Activated CD4-positive, alpha-beta T cell treated with anti-CD3 and anti-CD28 coated beads, Interleukin-2, amount 10 ng/mL, durations not matched to agents 7 days and 5 days (primary cell): Measurements from ENCODE around the gene TPK1. TPM values are rescaled to one million over a fixed set of nuclear protein-coding genes. Genes with fewer than 3 reads are reported as not detected.

Experiments used
- CTCF ChIA-PET: fragments of 350-600 bp; sonication (Branson Sonifier 250); formaldehyde crosslinking; loops from one replicate; lab custom pipeline; 2021; ENCODE audit warnings: antibody characterized with exemption; lab: Charles Lee
- POLR2A ChIA-PET: fragments of 350-600 bp; sonication (Branson Sonifier 250); formaldehyde crosslinking; loops from one replicate; lab custom pipeline; 2021; ENCODE audit warnings: antibody characterized with exemption; lab: Charles Lee
- DNase-seq: peaks from one replicate; pipeline ENCODE4 v3.0.0-alpha.2; 2020
- H3K27ac Mint-ChIP-seq: one replicate; pipeline ENCODE4 v1.8.0; 2021; ENCODE audit warnings: mild to moderate bottlenecking, moderate library complexity, mixed read lengths
- H3K27me3 Mint-ChIP-seq: one replicate; pipeline ENCODE4 v1.8.0; 2021; ENCODE audit warnings: mixed read lengths
- H3K36me3 Mint-ChIP-seq: one replicate; pipeline ENCODE4 v1.8.0; 2021; ENCODE audit warnings: low read depth, mixed read lengths
- H3K4me1 Mint-ChIP-seq: one replicate; pipeline ENCODE4 v1.8.0; 2021; ENCODE audit warnings: mixed read lengths
- H3K4me3 Mint-ChIP-seq: one replicate; pipeline ENCODE4 v1.8.0; 2021; ENCODE audit warnings: mild to moderate bottlenecking, moderate library complexity, mixed read lengths
- H3K9me3 Mint-ChIP-seq: one replicate; pipeline ENCODE4 v1.8.0; 2021; ENCODE audit warnings: mixed read lengths
- total RNA-seq, 2 experiments: library from RNA; stranded (reverse); gene quantifications; one replicate each; pipeline ENCODE4 v1.2.3, GENCODE V29; 2021

The TPK1 gene
- total RNA-seq, 2 experiments from 2014 or later, result 11.8 to 13.2 TPM

- Mint-ChIP-seq H3K27ac (no peak overlapping the region), H3K4me3 (no peak overlapping the region), H3K36me3 (no peaks in the 10 kb centered on the region), H3K27me3 (no peaks in the 10 kb centered on the region), H3K9me3 (peaks cover 7% of the 10 kb centered on the region), H3K4me1 (no peaks in the 10 kb centered on the region)
- DNase-seq, result no peak
- POLR2A ChIA-PET, result interaction anchor here (0.6 kb wide), 1 partner anchor 48 kb away, joined by 4 read pairs; no protein-coding TSS in a partner anchor
- CTCF ChIA-PET, result interaction anchor here (0.5 kb wide), 1 partner anchor 13 kb away, joined by 4 read pairs; no protein-coding TSS in a partner anchor
Observed at GRCh38 chr7:144565586-144565985, 270.3 kb downstream of the TPK1 start.

GRCh38 chr7:144549861-144550260 is 286.0 kb downstream of the TPK1 start:
- Mint-ChIP-seq H3K4me1 (peaks cover 2% of the 10 kb centered on the region), H3K27ac (no peak overlapping the region), H3K9me3 (no peaks in the 10 kb centered on the region), H3K36me3 (no peaks in the 10 kb centered on the region), H3K4me3 (no peak overlapping the region), H3K27me3 (no peaks in the 10 kb centered on the region)
- DNase-seq, result no peak
- ChIA-PET CTCF (interaction anchor here (0.6 kb wide), 1 partner anchor 156 kb away, joined by 3 read pairs; no protein-coding TSS in a partner anchor), POLR2A (no interaction called here)

GRCh38 chr7:144548556-144548955 is 287.3 kb downstream of the TPK1 start:
- Mint-ChIP-seq H3K36me3 (no peaks in the 10 kb centered on the region), H3K27me3 (no peaks in the 10 kb centered on the region), H3K27ac (no peak overlapping the region), H3K4me3 (no peak overlapping the region), H3K4me1 (peaks cover 2% of the 10 kb centered on the region), H3K9me3 (no peaks in the 10 kb centered on the region)
- ChIA-PET CTCF (no interaction called here), POLR2A (no interaction called here)
- no peak for DNase-seq

GRCh38 chr7:144547888-144548287 is 288.0 kb downstream of the TPK1 start:
- no peak for DNase-seq
- POLR2A ChIA-PET, result no interaction called here
- Mint-ChIP-seq H3K27ac (no peak overlapping the region), H3K4me1 (peaks cover 2% of the 10 kb centered on the region), H3K27me3 (no peaks in the 10 kb centered on the region), H3K36me3 (no peaks in the 10 kb centered on the region), H3K9me3 (no peaks in the 10 kb centered on the region), H3K4me3 (no peak overlapping the region)
- CTCF ChIA-PET, result no interaction called here

- Mint-ChIP-seq H3K36me3 (no peaks in the 10 kb centered on the region), H3K27ac (no peak overlapping the region), H3K27me3 (no peaks in the 10 kb centered on the region), H3K4me1 (peaks cover 2% of the 10 kb centered on the region), H3K9me3 (no peaks in the 10 kb centered on the region), H3K4me3 (no peak overlapping the region)
- CTCF ChIA-PET, result no interaction called here
- POLR2A ChIA-PET, result no interaction called here
- no peak for DNase-seq
Observed at GRCh38 chr7:144546782-144547181, 289.1 kb downstream of the TPK1 start.

- Mint-ChIP-seq H3K36me3 (no peaks in the 10 kb centered on the region), H3K27ac (no peak overlapping the region), H3K27me3 (no peaks in the 10 kb centered on the region), H3K9me3 (no peaks in the 10 kb centered on the region), H3K4me3 (no peak overlapping the region), H3K4me1 (peaks cover 2% of the 10 kb centered on the region)
- DNase-seq, result no peak
- POLR2A ChIA-PET, result no interaction called here
- CTCF ChIA-PET, result interaction anchor here (0.7 kb wide), 1 partner anchor 165 kb away, joined by 3 read pairs; no protein-coding TSS in a partner anchor
Observed at GRCh38 chr7:144545330-144545729, 290.5 kb downstream of the TPK1 start.

GRCh38 chr7:144534655-144535395 is 301.0 kb downstream of the TPK1 start:
- H3K4me1 Mint-ChIP-seq, result peaks cover 4% of the 10 kb centered on the region
- no peaks in the 10 kb centered on the region for H3K36me3 Mint-ChIP-seq
- POLR2A ChIA-PET, result no interaction called here
- H3K4me3 Mint-ChIP-seq, result no peak overlapping the region
- no peak for DNase-seq
- no peaks in the 10 kb centered on the region for H3K27me3 Mint-ChIP-seq
- peaks cover 9% of the 10 kb centered on the region for H3K9me3 Mint-ChIP-seq
- CTCF ChIA-PET, result interaction anchor here (0.6 kb wide), 1 partner anchor 1103 kb away, joined by 3 read pairs; no protein-coding TSS in a partner anchor
- H3K27ac Mint-ChIP-seq, result no peak overlapping the region

GRCh38 chr7:144534196-144534595 is 301.7 kb downstream of the TPK1 start:
- POLR2A ChIA-PET, result no interaction called here
- Mint-ChIP-seq H3K4me1 (peaks cover 8% of the 10 kb centered on the region), H3K36me3 (no peaks in the 10 kb centered on the region), H3K4me3 (no peak overlapping the region), H3K27me3 (no peaks in the 10 kb centered on the region), H3K9me3 (peaks cover 9% of the 10 kb centered on the region), H3K27ac (no peak overlapping the region)
- no peak for DNase-seq
- CTCF ChIA-PET, result no interaction called here

GRCh38 chr7:144531181-144531580 is 304.7 kb downstream of the TPK1 start:
- peaks cover 9% of the 10 kb centered on the region for H3K9me3 Mint-ChIP-seq
- no peaks in the 10 kb centered on the region for H3K36me3 Mint-ChIP-seq
- peaks cover 11% of the 10 kb centered on the region for H3K4me1 Mint-ChIP-seq
- POLR2A ChIA-PET, result no interaction called here
- CTCF ChIA-PET, result interaction anchor here (0.6 kb wide), 1 partner anchor 84 kb away, joined by 3 read pairs; no protein-coding TSS in a partner anchor
- H3K27ac Mint-ChIP-seq, result no peak overlapping the region
- H3K4me3 Mint-ChIP-seq, result no peak overlapping the region
- DNase-seq, result no peak
- H3K27me3 Mint-ChIP-seq, result no peaks in the 10 kb centered on the region

- no peaks in the 10 kb centered on the region for H3K36me3 Mint-ChIP-seq
- CTCF ChIA-PET, result no interaction called here
- POLR2A ChIA-PET, result no interaction called here
- H3K27ac Mint-ChIP-seq, result no peak overlapping the region
- peaks cover 11% of the 10 kb centered on the region for H3K4me1 Mint-ChIP-seq
- peaks cover 3% of the 10 kb centered on the region for H3K9me3 Mint-ChIP-seq
- H3K27me3 Mint-ChIP-seq, result no peaks in the 10 kb centered on the region
- DNase-seq, result no peak
- no peak overlapping the region for H3K4me3 Mint-ChIP-seq
Observed at GRCh38 chr7:144529269-144529926, 306.5 kb downstream of the TPK1 start.

GRCh38 chr7:144528536-144529045 is 307.3 kb downstream of the TPK1 start:
- Mint-ChIP-seq H3K27ac (no peak overlapping the region), H3K36me3 (no peaks in the 10 kb centered on the region), H3K4me3 (no peak overlapping the region), H3K4me1 (peaks cover 11% of the 10 kb centered on the region), H3K27me3 (no peaks in the 10 kb centered on the region), H3K9me3 (no peaks in the 10 kb centered on the region)
- DNase-seq, result no peak
- POLR2A ChIA-PET, result no interaction called here
- CTCF ChIA-PET, result no interaction called here

- no peaks in the 10 kb centered on the region for H3K9me3 Mint-ChIP-seq
- ChIA-PET CTCF (no interaction called here), POLR2A (no interaction called here)
Observed at GRCh38 chr7:144527051-144527471, 308.8 kb downstream of the TPK1 start.

GRCh38 chr7:144525956-144526355 is 309.9 kb downstream of the TPK1 start:
- POLR2A ChIA-PET, result no interaction called here
- no peak overlapping the region for H3K4me3 Mint-ChIP-seq
- no peaks in the 10 kb centered on the region for H3K27me3 Mint-ChIP-seq
- H3K9me3 Mint-ChIP-seq, result no peaks in the 10 kb centered on the region
- no peak for DNase-seq
- peaks cover 11% of the 10 kb centered on the region for H3K4me1 Mint-ChIP-seq
- H3K36me3 Mint-ChIP-seq, result no peaks in the 10 kb centered on the region
- CTCF ChIA-PET, result no interaction called here
- no peak overlapping the region for H3K27ac Mint-ChIP-seq

More at GRCh38 chr7:144527051-144527471, 308.8 kb downstream of the TPK1 start:
- Mint-ChIP-seq H3K4me3 (no peak overlapping the region), H3K36me3 (no peaks in the 10 kb centered on the region), H3K4me1 (peaks cover 11% of the 10 kb centered on the region), H3K27me3 (no peaks in the 10 kb centered on the region), H3K27ac (no peak overlapping the region)
- DNase-seq, result no peak
